Ishikawa (cell line): ENCODE results near the gene VWA3A.
A peak's percentile ranks its signal among the peaks of the same experiment; 100 is the strongest.

ENCODE experiments used
- CEBPB ChIP-seq: IDR thresholded peaks from 2 replicates; pipeline ENCODE4 v1.6.1; 2012
- CREB1 ChIP-seq: IDR thresholded peaks from 2 replicates; pipeline ENCODE4 v1.6.1; 2012; ENCODE audit warnings: low read depth
- EGR1 ChIP-seq: IDR thresholded peaks from 2 replicates; pipeline ENCODE4 v1.6.1; 2012
- EP300 ChIP-seq: IDR thresholded peaks from 2 replicates; pipeline ENCODE4 v1.6.1; 2012; ENCODE audit warnings: borderline replicate concordance
- FOXM1 ChIP-seq: IDR thresholded peaks from 2 replicates; pipeline ENCODE4 v1.6.1; 2012; ENCODE audit warnings: low read depth, borderline replicate concordance
- NFIC ChIP-seq: IDR thresholded peaks from 2 replicates; pipeline ENCODE4 v1.6.1; 2012
- RAD21 ChIP-seq: IDR thresholded peaks from 2 replicates; pipeline ENCODE4 v1.6.1; 2012; ENCODE audit warnings: low read depth
- TAF1 ChIP-seq: IDR thresholded peaks from 2 replicates; pipeline ENCODE4 v1.6.1; 2012; ENCODE audit warnings: low read depth, mild to moderate bottlenecking
- TCF12 ChIP-seq: IDR thresholded peaks from 2 replicates; pipeline ENCODE4 v1.6.1; 2012; ENCODE audit warnings: low read depth
- TEAD4 ChIP-seq: IDR thresholded peaks from 2 replicates; pipeline ENCODE4 v1.6.1; 2012
- YY1 ChIP-seq: IDR thresholded peaks from 2 replicates; pipeline ENCODE4 v1.6.1; 2012; ENCODE audit warnings: low read depth
- ZBTB7A ChIP-seq: IDR thresholded peaks from 2 replicates; pipeline ENCODE4 v1.6.1; 2012; ENCODE audit warnings: low read depth
- TF ChIP-seq, protein P1 (sequence below): IDR thresholded peaks from 2 replicates; pipeline ENCODE4 v1.6.1; 2012
- TF ChIP-seq, protein P2 (sequence below): IDR thresholded peaks from 2 replicates; pipeline ENCODE4 v1.6.1; 2012
- TF ChIP-seq, protein P3 (sequence below): IDR thresholded peaks from 2 replicates; pipeline ENCODE4 v1.6.1; 2012; ENCODE audit warnings: low read depth, mild to moderate bottlenecking

The VWA3A gene

DNA sequence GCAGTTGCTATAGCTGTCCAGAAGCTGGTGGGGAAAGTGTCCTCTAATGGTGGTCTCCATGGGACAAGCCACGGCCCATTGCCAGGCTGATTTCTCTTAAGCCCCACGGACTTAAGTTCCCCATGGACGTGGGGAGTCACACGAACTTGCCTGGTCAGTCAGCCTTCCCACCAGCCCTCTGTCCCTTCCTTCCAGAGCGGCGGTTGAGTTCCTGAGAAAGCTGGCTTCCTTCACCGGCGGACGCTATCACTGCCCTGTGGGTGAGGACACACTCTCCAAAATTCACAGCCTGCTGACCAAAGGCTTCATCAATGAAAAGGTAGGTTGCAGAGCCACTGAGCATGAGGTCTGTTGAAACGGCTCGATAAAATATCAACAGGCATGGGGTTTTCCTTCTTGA, 60.0 kb downstream of the VWA3A start:
- TF ChIP-seq TAF1, result no peak
- TF ChIP-seq ZBTB7A, result no peak
- no peak for TF ChIP-seq YY1
- TF ChIP-seq NFIC, result no peak
- no peak for TF ChIP-seq TEAD4
- no peak for TF ChIP-seq CEBPB
- no peak for TF ChIP-seq RAD21
- TF ChIP-seq CREB1, result no peak
- TF ChIP-seq TCF12, result no peak
- no peak for TF ChIP-seq FOXM1
- TF ChIP-seq, protein P1, sequence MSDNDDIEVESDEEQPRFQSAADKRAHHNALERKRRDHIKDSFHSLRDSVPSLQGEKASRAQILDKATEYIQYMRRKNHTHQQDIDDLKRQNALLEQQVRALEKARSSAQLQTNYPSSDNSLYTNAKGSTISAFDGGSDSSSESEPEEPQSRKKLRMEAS, result no peak
- TF ChIP-seq, protein P2, sequence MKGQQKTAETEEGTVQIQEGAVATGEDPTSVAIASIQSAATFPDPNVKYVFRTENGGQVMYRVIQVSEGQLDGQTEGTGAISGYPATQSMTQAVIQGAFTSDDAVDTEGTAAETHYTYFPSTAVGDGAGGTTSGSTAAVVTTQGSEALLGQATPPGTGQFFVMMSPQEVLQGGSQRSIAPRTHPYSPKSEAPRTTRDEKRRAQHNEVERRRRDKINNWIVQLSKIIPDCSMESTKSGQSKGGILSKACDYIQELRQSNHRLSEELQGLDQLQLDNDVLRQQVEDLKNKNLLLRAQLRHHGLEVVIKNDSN, result no peak
- no peak for TF ChIP-seq EP300
- TF ChIP-seq, protein P3, sequence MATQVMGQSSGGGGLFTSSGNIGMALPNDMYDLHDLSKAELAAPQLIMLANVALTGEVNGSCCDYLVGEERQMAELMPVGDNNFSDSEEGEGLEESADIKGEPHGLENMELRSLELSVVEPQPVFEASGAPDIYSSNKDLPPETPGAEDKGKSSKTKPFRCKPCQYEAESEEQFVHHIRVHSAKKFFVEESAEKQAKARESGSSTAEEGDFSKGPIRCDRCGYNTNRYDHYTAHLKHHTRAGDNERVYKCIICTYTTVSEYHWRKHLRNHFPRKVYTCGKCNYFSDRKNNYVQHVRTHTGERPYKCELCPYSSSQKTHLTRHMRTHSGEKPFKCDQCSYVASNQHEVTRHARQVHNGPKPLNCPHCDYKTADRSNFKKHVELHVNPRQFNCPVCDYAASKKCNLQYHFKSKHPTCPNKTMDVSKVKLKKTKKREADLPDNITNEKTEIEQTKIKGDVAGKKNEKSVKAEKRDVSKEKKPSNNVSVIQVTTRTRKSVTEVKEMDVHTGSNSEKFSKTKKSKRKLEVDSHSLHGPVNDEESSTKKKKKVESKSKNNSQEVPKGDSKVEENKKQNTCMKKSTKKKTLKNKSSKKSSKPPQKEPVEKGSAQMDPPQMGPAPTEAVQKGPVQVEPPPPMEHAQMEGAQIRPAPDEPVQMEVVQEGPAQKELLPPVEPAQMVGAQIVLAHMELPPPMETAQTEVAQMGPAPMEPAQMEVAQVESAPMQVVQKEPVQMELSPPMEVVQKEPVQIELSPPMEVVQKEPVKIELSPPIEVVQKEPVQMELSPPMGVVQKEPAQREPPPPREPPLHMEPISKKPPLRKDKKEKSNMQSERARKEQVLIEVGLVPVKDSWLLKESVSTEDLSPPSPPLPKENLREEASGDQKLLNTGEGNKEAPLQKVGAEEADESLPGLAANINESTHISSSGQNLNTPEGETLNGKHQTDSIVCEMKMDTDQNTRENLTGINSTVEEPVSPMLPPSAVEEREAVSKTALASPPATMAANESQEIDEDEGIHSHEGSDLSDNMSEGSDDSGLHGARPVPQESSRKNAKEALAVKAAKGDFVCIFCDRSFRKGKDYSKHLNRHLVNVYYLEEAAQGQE, result no peak
- no peak for TF ChIP-seq EGR1

DNA sequence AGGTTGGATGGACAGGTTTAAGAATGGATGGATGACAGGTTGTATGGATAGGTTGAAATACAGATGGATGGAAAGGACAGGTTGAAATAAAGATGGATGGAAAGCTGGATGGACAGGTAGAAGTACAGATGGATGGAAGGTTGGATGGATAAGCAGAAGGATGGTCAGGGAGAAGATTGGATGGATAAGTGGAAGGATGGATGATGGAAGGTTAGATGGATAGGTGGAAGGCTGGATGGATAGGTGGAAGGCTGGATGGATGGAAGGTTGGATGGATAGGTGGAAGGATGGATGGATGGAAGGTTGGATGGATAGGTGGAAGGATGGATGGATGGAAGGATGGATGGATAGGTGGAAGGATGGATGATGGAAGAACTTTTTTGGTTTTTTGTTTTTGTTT, 69.1 kb downstream of the VWA3A start:
- TF ChIP-seq RAD21 (no peak), TEAD4 (no peak), TCF12 (no peak), CEBPB (no peak), FOXM1 (no peak)
- TF ChIP-seq, protein P3, result no peak
- TF ChIP-seq, protein P1, result no peak

DNA sequence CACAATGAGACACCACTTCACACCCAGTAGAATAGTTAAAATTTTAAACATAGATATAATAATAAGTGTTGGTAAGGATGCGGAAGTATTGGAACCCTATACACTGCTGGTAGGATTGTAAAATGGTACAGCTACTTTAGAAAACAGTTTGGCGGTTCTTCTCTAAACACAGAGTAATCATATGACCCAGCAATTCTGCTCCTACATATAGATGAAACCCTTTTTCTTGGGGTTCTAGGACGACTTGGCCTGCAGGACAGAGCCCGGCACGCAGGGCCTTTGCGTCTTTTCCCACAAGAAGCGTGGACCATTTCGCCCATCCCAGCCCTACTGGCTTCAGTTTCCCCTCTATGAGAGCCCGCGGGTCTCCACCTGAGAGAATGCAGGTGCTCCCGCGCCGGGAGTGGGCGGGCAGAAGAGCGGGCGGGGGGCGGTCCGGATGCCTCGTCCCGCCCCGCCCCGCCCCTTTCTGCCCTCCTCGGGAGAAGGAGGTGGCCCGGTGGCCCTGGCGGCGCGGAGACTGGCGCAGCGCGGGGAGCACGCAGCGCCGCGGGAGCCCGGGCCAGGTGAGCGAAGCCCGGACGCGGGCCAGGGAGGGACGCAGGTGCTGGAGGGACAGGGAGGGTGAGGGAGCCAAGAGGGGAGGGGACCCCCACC, 69.8 kb downstream of the VWA3A start, which contains the start of gene SDR42E2:
SDR42E2 (plus strand) TSS at position 508 of the 657 bp plus-strand sequence. CDS start 3,077 bp downstream, outside the sequence.
- TF ChIP-seq, protein P1, result peak; percentile 67; the same call in 1 of the 2 replicates
- no peak for TF ChIP-seq TCF12

DNA sequence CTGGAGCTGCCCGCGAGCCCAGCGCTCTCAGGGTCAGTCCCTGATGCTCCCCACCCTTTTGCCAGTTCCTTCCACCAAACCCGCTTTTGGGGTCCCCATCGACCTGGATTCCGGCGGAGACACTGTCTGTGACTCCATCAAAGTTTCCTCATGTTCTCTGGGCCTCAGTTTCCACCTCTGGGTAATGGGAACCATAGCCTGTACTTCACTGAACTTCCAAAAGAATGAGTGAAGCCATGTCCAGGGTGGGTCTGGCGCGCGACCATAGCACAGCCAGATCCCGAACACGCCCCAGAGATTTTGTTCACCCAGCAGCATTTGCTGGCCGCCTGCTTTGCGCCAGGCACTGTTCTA, 70.3 kb downstream of the VWA3A start:
- no peak for TF ChIP-seq ZBTB7A
- TF ChIP-seq TCF12, result no peak
- TF ChIP-seq, protein P3, result no peak
- TF ChIP-seq, protein P2, result no peak
- TF ChIP-seq, protein P1, result no peak
- TF ChIP-seq RAD21, result no peak
- no peak for TF ChIP-seq EP300
- no peak for TF ChIP-seq FOXM1
- no peak for TF ChIP-seq NFIC
- TF ChIP-seq YY1, result no peak
- no peak for TF ChIP-seq EGR1
- no peak for TF ChIP-seq TEAD4
- no peak for TF ChIP-seq CEBPB
- no peak for TF ChIP-seq TAF1
- TF ChIP-seq CREB1, result no peak
